GM21423 (cell line): ENCODE data around the gene AHCYL2.
"Not testable (repeated sequence)": the region's sequence is repeated elsewhere in the genome, so short reads cannot be mapped to it uniquely, and the experiment has no call there.

Source experiments
- ATAC-seq: cut with Tn5 transposase; IDR thresholded peaks from one replicate; pipeline ENCODE4 v1.9.1; 2021; ENCODE audit warnings: mild to moderate bottlenecking, moderate library complexity; ENCODE audit not compliant: unreplicated experiment

AHCYL2 gene

GRCh38 chr7:129347330-129347729 lies 122.5 kb downstream of the AHCYL2 start:
- no peak for ATAC-seq

- ATAC-seq = no peak
Measured at GRCh38 chr7:129348023-129348740, 123.4 kb downstream of the AHCYL2 start.

- no peak for ATAC-seq
Measured at GRCh38 chr7:129351320-129351719, 126.5 kb downstream of the AHCYL2 start.

- ATAC-seq = not testable (repeated sequence)
Measured at GRCh38 chr7:129353104-129353503, 128.3 kb downstream of the AHCYL2 start.

GRCh38 chr7:129354428-129355157 lies 129.8 kb downstream of the AHCYL2 start:
- ATAC-seq = no peak

GRCh38 chr7:129356176-129356575 lies 131.3 kb downstream of the AHCYL2 start:
- no peak for ATAC-seq

- ATAC-seq = no peak
Measured at GRCh38 chr7:129359176-129359575, 134.3 kb downstream of the AHCYL2 start.

GRCh38 chr7:129359638-129360037 lies 134.8 kb downstream of the AHCYL2 start:
- ATAC-seq = no peak

GRCh38 chr7:129361771-129362170 lies 136.9 kb downstream of the AHCYL2 start:
- ATAC-seq = no peak

GRCh38 chr7:129362496-129362895 lies 137.7 kb downstream of the AHCYL2 start:
- no peak for ATAC-seq

- no peak for ATAC-seq
Measured at GRCh38 chr7:129367349-129367699, 142.5 kb downstream of the AHCYL2 start.

- ATAC-seq = peak; percentile 53
Measured at GRCh38 chr7:129367700-129368388, 143.0 kb downstream of the AHCYL2 start.

- peak; percentile 40 for ATAC-seq
Measured at GRCh38 chr7:129368389-129368986, 143.7 kb downstream of the AHCYL2 start.

GRCh38 chr7:129369447-129369846 lies 144.6 kb downstream of the AHCYL2 start:
- not testable (repeated sequence) for ATAC-seq

- ATAC-seq = no peak
Measured at GRCh38 chr7:129370812-129371211, 146.0 kb downstream of the AHCYL2 start.

- ATAC-seq = no peak
Measured at GRCh38 chr7:129371487-129371886, 146.7 kb downstream of the AHCYL2 start.

- ATAC-seq = no peak
Measured at GRCh38 chr7:129373651-129374428, 149.0 kb downstream of the AHCYL2 start.

- no peak for ATAC-seq
Measured at GRCh38 chr7:129375141-129375938, 150.5 kb downstream of the AHCYL2 start.

GRCh38 chr7:129376076-129376777 lies 151.4 kb downstream of the AHCYL2 start:
- no peak for ATAC-seq
